NCI-H748 treated with DMSO at 0.1 percent for 48 hours (cell line): ENCODE results near the gene TCIRG1.
A peak's percentile ranks its signal among the peaks of the same experiment; 100 is the strongest.
"Not testable (repeated sequence)": the region's sequence is repeated elsewhere in the genome, so short reads cannot be mapped to it uniquely, and the experiment has no call there.

Source experiments
- DNase-seq: peaks from one replicate; lab custom pipeline; 2025; lab: John Stamatoyannopoulos, UW

Gene TCIRG1

DNA sequence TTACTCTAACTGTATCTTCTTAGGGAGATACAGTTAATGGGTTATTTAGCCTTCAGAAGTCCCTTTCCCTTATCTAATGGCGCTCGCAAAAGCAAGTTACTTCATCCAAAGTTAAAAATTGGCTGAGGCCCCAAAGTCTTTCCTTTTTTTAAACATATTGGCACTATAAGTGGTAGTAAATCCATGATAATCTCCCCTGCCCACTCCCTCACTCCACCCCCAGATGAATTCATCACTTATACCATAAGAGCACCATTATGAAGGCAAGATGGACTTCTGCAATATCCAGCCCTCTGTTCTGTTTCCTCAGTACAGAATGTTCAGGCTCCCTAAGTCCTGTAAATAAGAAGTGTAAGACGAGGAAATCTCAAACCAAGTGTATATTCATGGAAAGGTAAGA lies 44.7 kb downstream of the TCIRG1 start:
- DNase-seq = no peak

DNA sequence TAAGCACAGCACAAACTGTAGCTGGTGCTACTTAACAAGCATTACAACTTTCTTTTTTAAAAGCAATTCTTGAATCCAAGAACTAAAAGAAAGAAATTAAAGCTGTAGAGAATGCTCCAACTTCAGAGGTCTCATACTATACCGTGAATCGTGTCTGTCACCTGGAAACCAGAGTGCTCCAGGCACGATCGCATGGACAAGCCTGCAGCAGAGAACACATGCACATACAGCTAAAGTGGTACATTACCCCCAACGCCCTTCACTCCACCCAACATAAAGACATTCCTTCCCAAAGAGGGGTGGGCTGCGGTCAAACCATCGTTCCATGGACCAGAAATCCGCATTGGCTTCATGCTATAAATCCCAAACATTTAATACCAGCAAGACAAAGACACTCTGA lies 50.9 kb downstream of the TCIRG1 start:
- no peak for DNase-seq

DNA sequence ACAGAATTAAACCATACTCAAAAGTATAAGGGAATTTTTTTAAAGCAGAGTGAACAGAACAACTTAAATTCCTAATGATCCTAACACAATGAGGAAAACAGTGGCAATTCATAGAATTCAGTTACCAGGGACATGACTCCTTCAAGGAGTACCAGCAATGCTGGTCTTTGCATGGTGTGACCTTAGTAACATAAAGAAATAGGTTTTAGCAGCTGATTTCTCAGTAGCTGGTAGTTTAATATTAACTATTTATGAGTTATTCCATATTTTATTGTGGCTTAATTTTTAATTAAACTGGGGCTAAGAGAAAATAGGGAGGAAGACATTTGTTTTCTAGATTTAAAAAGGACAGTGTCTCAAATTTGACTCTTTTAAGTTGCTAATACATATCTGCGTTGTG lies 51.5 kb downstream of the TCIRG1 start:
- no peak for DNase-seq

DNA sequence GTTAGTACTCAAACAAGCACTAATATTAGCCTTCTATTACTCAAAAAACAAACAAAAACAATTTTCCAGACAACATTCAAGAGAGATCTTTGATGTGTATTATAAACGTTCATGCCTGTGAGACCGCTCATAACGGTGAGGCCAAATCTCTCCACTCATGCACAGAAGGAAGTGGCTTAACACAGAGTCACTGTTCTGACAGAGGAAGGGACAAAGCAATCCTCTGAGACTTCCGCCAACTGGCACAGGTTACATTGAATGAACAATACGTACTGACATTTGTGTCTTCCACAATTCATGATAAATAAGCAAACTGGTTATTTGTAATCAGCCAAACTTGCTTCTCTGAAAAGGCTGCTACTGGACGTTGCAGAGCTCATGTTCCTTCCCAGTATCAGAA lies 51.9 kb downstream of the TCIRG1 start:
- no peak for DNase-seq

DNA sequence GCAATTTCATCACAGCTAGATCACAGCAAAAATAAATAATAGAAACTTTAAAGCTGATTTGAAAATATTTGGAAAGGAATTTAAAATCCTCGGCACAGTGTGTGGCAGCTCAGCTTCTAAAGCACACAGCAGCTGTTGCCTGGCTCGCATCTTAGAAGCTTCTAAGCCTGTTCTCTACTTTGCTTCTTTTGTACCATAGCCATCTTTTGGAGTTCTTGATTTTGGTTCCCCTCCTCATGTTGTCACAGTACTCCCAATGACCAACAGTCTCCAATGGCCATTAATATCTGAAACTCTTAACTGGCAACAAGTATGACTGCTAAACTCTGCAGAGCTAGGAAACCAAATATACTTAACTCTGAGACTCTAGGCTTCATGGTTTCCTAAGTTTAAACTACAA lies 53.6 kb downstream of the TCIRG1 start:
- DNase-seq = no peak

DNA sequence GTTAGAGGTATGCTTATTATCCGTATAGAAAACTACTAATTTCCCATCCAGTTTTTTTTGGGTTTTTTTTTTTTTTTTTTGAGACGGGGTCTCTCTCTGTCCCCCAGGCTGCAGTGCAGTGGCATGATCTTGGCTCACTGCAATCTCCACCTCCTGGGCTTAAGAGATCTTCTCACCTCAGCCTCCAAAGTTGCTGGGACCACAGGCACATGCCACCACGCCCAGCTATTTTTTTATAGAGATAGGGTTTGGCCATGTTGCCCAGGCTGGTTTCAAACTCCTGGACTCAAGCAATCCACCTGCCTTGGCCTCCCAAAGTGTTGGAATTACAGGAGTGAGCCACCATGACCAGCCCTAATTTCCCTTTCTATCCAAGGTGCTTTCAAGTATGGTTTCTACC lies 54.1 kb downstream of the TCIRG1 start:
- DNase-seq = not testable (repeated sequence)

DNA sequence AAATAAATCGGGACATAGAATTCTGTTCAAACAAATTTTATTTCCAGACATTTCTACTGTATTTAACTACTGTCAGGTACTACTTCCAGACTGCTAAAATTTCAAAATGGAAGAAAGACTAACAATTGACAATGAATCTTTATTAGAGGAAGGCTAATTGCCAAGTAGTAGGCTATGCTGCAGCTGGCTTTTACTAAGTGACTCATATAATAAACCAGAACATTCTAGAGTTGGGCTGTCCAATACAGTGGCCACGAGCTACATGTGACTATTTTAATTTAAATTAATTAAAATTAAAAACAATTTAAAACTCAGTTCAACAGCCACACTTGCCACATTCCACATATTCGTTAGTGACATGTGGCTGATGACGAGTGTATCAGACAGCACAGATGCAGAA lies 54.7 kb downstream of the TCIRG1 start:
- DNase-seq = no peak

DNA sequence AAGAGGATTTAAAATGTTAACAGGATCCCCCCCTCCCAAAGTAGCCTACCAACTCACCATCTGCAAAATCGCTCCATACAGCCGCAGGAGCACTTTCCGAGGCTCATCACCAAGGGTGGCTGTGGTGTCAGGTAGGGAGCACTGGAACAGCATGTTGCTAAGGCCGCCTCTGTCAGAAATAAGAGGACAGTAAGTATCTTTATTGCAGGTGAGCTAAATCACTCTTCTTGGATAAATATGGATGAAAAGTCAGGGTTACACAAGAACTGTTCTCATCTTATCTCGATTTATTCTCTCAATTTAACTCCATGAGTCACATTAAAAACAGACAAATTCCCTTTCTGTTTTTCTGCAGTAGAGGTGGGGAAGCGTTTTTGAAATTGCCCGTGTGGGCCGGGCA lies 58.1 kb downstream of the TCIRG1 start:
- no peak for DNase-seq

DNA sequence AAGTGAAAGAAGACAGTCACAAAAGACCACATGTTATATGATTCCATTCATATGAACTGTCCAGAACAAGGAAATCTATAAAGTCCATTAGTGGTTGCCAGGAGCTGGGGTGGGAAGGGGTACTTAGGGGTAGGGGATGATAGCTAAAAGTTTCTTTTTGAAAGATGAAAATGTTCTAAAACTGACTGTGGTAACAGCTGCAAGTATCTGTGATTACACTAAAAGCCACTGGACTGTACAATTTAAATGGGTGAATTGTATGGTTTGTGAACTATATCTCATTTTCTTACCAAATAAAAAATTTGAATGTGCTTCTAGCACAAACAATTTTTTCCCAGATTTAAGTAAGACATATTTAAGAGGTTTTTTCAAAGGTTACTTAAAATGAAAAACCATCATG lies 60.2 kb downstream of the TCIRG1 start:
- no peak for DNase-seq

DNA sequence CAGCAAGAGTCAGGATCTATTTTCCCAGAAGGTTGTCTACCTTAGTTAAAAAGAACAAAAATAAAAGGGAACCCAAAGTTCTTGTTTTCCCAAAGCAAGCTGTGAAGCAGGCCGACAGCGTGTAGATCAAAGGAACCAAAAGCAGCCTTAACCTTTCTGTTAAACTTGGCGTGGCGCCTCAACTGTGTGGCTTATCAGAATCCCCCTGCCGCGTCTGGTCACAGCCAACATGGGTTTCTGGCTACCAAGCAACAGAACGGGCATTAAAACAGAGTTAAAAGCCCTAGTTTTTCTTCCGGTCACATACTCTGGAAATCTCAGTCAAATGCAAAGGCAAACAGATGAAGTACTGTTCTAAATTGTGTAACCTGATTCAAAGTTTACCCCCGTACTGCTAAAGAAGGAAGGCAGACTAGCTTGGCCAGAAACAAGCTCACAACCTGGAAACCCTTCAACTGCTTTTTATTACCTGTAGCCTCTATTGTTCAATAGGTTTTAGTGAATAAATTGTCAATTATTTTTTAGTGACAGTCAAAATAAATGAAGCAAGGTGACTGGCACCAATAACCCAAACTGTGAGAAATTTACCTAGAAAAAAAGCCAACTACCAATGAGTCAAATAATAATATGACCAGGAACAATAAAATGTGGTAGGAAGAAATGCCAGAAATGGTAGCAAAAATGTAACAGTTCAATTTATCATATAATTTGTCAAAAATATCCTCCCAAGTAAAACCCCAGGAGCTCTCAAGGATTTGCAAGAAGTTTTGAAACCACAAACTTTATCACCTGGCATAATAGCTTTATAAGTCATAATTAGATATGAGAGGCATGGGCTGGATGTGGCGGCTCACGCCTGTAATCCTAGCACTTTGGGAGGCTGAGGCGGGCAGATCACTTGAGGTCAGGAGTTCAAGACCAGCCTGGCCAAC lies 60.9 kb downstream of the TCIRG1 start:
- peak; percentile 60 for DNase-seq
